ENCODE results near the gene NPAS3.

The NPAS3 gene

GRCh38 chr14:33671556-33671955 is 732.9 kb downstream of the NPAS3 start:
- H3K4me3 ChIP-seq (ENCODE audit: low read depth, low read length): no peak overlapping the region
- TF ChIP-seq, protein P1, sequence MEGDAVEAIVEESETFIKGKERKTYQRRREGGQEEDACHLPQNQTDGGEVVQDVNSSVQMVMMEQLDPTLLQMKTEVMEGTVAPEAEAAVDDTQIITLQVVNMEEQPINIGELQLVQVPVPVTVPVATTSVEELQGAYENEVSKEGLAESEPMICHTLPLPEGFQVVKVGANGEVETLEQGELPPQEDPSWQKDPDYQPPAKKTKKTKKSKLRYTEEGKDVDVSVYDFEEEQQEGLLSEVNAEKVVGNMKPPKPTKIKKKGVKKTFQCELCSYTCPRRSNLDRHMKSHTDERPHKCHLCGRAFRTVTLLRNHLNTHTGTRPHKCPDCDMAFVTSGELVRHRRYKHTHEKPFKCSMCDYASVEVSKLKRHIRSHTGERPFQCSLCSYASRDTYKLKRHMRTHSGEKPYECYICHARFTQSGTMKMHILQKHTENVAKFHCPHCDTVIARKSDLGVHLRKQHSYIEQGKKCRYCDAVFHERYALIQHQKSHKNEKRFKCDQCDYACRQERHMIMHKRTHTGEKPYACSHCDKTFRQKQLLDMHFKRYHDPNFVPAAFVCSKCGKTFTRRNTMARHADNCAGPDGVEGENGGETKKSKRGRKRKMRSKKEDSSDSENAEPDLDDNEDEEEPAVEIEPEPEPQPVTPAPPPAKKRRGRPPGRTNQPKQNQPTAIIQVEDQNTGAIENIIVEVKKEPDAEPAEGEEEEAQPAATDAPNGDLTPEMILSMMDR (IDR thresholded peaks at IDR 0.05; ENCODE audit: insufficient read depth, low read depth, low read length, missing control alignments): no peak
- no peak for DNase-seq (ENCODE audit: low read depth)

- no peak overlapping the region for H3K4me3 ChIP-seq (ENCODE audit: low read depth, low read length)
- TF ChIP-seq, protein P1 (IDR thresholded peaks at IDR 0.05; ENCODE audit: insufficient read depth, low read depth, low read length, missing control alignments): no peak
- no peak for DNase-seq (ENCODE audit: low read depth)
These were observed 736.2 kb downstream of the NPAS3 start for GRCh38 chr14:33674927-33675326.

DNA sequence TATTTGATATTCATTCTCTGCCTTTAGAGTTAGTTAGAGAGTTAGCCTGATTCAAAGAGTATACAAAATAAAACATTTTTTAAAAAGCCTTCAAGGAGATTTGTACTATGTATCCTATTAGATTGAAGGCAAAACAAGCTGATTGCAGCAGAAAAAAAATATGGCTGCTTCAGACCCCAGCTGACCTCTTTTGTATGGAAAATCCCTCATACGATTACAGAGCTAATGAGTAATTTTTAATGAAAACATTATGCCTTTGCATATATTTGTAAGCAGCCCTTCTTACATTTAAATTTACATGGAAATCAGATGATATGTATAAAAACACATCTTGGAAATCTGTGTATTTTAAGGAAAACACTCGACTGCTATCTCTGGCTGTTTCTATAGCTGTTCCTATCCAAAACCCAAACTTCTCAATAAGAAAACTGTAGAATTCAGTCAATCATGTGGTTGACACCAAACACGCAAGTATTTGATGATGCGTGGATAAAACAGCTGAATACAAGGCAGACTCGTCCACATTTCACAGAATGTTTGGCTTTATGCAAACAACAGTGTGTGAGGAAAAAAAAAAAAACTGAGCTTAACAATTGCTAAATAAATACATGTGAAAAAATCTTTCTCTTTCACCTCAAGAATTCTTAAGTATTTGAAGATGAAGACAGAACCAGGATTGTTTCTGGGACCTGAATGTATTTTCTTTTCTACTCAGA is 736.9 kb downstream of the NPAS3 start:
- no peak overlapping the region for H3K4me3 ChIP-seq (ENCODE audit: low read depth, low read length)
- DNase-seq (ENCODE audit: low read depth): no peak
- TF ChIP-seq, protein P1 (IDR thresholded peaks at IDR 0.05; ENCODE audit: insufficient read depth, low read depth, low read length, missing control alignments): no peak

DNA sequence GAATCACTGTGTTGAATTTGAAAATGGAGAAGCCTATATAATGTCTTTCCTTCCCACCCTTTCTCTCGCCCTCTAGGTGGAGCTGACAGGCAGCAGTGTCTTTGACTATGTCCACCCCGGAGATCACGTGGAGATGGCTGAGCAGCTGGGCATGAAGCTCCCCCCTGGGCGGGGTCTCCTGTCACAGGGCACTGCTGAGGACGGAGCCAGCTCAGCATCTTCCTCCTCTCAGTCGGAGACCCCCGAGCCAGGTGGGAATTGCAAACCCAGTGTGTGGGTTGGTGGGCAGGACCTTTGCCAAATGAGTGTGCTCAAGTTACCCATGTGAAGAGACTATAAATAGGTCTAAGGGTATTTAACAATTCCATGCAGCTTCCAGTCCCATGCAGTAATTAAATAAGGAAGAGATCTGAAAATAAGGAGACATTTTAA is 737.5 kb downstream of the NPAS3 start:
- H3K4me3 ChIP-seq (ENCODE audit: low read depth, low read length): no peak overlapping the region
- TF ChIP-seq, protein P1 (IDR thresholded peaks at IDR 0.05; ENCODE audit: insufficient read depth, low read depth, low read length, missing control alignments): no peak
- DNase-seq (ENCODE audit: low read depth): peak; percentile 22

GRCh38 chr14:33676891-33677290 is 738.2 kb downstream of the NPAS3 start:
- TF ChIP-seq, protein P1 (IDR thresholded peaks at IDR 0.05; ENCODE audit: insufficient read depth, low read depth, low read length, missing control alignments): no peak
- no peak for DNase-seq (ENCODE audit: low read depth)
- no peak overlapping the region for H3K4me3 ChIP-seq (ENCODE audit: low read depth, low read length)

GRCh38 chr14:33678005-33678404 is 739.3 kb downstream of the NPAS3 start:
- TF ChIP-seq, protein P1 (IDR thresholded peaks at IDR 0.05; ENCODE audit: insufficient read depth, low read depth, low read length, missing control alignments): no peak
- no peak for DNase-seq (ENCODE audit: low read depth)
- H3K4me3 ChIP-seq (ENCODE audit: low read depth, low read length): no peak overlapping the region

DNA sequence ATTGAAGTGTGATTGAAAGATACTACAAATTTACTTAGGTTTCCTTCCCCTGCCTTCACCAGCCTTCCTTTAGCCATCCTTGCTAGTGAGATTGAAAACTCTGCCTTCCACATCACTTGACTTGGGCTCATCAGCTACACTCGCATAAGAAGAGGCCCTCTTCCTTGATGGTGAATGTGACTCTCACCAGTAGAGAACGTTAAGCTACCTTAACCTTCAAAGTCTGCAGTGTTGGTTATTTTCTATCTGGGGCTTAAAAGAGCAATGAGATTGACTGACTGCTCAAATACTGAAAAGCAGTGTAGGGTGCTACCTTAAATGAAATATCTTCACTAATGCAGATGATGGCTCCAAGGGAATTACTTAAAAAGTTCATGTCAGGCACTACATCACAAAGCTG is 740.3 kb downstream of the NPAS3 start:
- TF ChIP-seq, protein P1 (IDR thresholded peaks at IDR 0.05; ENCODE audit: insufficient read depth, low read depth, low read length, missing control alignments): no peak
- H3K4me3 ChIP-seq (ENCODE audit: low read depth, low read length): no peak overlapping the region
- no peak for DNase-seq (ENCODE audit: low read depth)
